ENCODE data around the gene TRMT10B.
"Not testable (repeated sequence)": the region's sequence is repeated elsewhere in the genome, so short reads cannot be mapped to it uniquely, and the experiment has no call there.

TRMT10B gene

GRCh38 chr9:37747271-37747753, 6.3 kb upstream of the TRMT10B start:
- TF ChIP-seq, protein P1, sequence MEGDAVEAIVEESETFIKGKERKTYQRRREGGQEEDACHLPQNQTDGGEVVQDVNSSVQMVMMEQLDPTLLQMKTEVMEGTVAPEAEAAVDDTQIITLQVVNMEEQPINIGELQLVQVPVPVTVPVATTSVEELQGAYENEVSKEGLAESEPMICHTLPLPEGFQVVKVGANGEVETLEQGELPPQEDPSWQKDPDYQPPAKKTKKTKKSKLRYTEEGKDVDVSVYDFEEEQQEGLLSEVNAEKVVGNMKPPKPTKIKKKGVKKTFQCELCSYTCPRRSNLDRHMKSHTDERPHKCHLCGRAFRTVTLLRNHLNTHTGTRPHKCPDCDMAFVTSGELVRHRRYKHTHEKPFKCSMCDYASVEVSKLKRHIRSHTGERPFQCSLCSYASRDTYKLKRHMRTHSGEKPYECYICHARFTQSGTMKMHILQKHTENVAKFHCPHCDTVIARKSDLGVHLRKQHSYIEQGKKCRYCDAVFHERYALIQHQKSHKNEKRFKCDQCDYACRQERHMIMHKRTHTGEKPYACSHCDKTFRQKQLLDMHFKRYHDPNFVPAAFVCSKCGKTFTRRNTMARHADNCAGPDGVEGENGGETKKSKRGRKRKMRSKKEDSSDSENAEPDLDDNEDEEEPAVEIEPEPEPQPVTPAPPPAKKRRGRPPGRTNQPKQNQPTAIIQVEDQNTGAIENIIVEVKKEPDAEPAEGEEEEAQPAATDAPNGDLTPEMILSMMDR (IDR thresholded peaks at IDR 0.05; ENCODE audit: control insufficient read depth, extremely low read depth, insufficient read depth): peak; percentile 94
- DNase-seq (ENCODE audit: low read depth): peak; percentile 46
- H3K4me3 ChIP-seq (ENCODE audit: low read depth, low read length): no peak overlapping the region

- no peak for DNase-seq (ENCODE audit: low read depth)
- H3K4me3 ChIP-seq (ENCODE audit: low read depth, low read length): no peak overlapping the region
- TF ChIP-seq, protein P1 (IDR thresholded peaks at IDR 0.05; ENCODE audit: control insufficient read depth, extremely low read depth, insufficient read depth): no peak
Observed at GRCh38 chr9:37749129-37749528, 4.5 kb upstream of the TRMT10B start.

DNA sequence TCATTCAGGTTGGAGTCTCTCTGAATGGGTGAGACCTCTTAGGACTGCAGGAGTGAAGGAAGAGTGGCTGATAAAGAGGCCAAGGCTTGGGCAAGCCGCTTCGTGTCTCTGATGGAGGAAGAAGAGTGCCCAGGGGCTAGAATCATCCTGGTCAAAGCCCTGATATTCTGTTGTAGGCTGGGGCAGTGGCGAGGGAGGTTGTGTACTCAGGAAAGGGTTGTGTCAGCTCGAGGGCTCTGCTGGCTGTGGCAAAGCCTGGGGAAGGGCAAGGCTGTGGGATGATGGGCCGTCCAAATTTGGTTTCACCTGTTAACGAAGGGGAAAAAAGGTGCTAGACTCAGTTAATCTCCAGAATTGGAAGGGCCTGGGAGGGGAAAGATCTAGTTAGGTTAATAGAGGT, 2.4 kb upstream of the TRMT10B start:
- TF ChIP-seq, protein P1 (IDR thresholded peaks at IDR 0.05; ENCODE audit: control insufficient read depth, extremely low read depth, insufficient read depth): no peak
- DNase-seq (ENCODE audit: low read depth): no peak
- no peak overlapping the region for H3K4me3 ChIP-seq (ENCODE audit: low read depth, low read length)

GRCh38 chr9:37751704-37752103, 1.9 kb upstream of the TRMT10B start:
- H3K4me3 ChIP-seq (ENCODE audit: low read depth, low read length); DNase-seq (ENCODE audit: low read depth): not testable (repeated sequence)

GRCh38 chr9:37752112-37752511, 1.5 kb upstream of the TRMT10B start:
- DNase-seq (ENCODE audit: low read depth); H3K4me3 ChIP-seq (ENCODE audit: low read depth, low read length): not testable (repeated sequence)

DNA sequence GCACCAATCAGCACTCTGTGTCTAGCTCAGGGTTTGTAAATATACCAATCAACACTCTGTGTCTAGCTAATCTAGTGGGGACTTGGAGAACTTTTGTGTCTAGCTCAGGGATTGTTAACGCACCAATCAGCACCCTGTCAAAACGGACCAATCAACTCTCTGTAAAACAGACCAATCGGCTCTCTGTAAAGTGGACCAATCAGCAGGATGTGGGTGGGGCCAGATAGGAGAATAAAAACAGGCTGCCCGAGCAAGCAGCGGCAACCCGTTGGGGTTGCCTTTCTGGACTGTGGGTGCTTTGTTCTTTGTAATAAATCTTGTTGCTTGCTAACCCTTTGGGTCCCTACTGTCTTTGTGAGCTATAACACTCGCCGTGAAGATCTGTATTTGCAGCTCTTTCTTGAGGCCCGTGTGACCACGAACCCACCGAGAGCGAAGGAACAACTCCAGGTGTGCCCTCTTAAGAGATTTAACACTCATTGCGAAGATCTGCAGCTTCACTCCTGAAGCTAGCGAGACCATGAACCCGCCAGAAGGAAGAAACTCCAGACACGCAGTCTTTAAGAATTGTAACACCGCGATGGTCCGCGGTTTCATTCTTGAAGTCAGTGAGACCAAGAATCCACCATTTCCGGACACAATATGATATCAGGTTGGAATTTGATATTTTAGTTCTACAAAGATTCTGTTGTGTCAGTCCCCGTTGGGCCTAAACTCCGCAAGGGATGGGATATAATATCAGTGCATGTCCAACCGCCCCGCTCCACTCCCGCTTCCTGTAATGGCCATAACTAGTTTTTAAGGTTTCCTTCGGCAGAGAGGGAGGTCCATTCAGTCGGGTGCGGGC, 740 bp upstream of the TRMT10B start:
- peak overlapping the region; percentile 66 for H3K4me3 ChIP-seq (ENCODE audit: low read depth, low read length)
- TF ChIP-seq, protein P1 (IDR thresholded peaks at IDR 0.05; ENCODE audit: control insufficient read depth, extremely low read depth, insufficient read depth): no peak
- no peak for DNase-seq (ENCODE audit: low read depth)

DNA sequence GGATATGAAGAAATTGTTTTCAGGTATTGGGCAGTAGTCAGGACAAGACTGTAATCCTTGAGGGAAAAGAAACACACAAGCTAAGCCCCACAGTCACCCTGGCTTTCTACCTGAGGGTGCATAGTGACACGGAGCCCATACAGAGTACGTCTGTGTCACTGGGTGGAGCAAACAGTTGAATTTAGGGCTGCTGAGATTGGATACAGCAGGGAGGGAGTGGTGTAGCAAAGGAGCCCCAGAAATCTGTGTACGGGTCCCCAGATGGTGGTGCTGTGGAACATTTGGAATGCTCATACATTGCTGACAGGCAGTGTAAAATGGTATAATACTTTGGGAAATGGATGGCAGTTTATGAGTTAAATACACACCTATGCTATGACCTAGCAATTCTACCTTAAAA, 5.1 kb downstream of the TRMT10B start:
- H3K4me3 ChIP-seq (ENCODE audit: low read depth, low read length): no peak overlapping the region
- DNase-seq (ENCODE audit: low read depth): no peak
- TF ChIP-seq, protein P1 (IDR thresholded peaks at IDR 0.05; ENCODE audit: control insufficient read depth, extremely low read depth, insufficient read depth): no peak

All from LNCaP clone FGC (cell line).